ENCODE measurements around the gene PPP1R12C. TPM values are rescaled to one million over a fixed set of nuclear protein-coding genes. Genes with fewer than 3 reads are reported as not detected.

Gene PPP1R12C
- total RNA-seq, 1 donor from 2014 or later: 21.8 TPM

DNA sequence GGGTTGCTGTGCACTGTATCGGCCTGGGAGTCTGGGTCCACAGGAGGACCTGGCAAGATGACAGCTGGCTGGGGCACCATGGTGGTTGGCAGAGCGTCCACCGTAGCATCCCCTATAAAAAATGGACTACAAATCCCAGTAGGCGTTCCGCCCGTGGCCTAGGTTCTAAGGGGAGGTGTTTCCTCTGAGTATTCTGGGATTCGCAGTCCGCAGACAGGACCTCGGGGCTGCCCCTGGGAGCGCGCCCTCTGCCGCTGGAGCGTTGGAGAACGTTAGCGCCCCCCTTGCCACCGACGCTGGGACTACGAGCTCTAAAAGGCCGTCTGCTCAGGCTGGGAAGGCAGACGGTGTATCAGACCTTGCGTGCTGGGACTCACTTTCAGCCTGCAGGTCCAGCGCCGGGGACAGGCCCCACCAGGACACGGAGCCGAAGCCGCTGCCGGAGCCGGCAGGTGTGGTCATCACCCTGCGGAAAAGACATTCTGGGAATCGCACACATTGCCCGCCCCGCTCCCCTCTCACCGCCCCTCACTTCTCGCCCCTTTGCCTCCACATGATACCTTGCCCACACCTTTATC lies 48.6 kb upstream of the PPP1R12C start:
- peak; percentile 97 for DNase-seq (ENCODE audit: low spot score)
- H3K4me3 Mint-ChIP-seq: peak overlapping the region; percentile 96
- no peaks in the 10 kb centered on the region for H3F3A ChIP-seq (ENCODE audit: low read depth)
- peak overlapping the region; percentile 84 for H2AFZ ChIP-seq (replicated peaks)
- H3K9me3 Mint-ChIP-seq: no peaks in the 10 kb centered on the region
- H3K36me3 ChIP-seq: no peaks in the 10 kb centered on the region
- H3K27me3 Mint-ChIP-seq (ENCODE audit: insufficient read depth, low read depth): peaks cover 22% of the 10 kb centered on the region
- H3K36me3 Mint-ChIP-seq: no peaks in the 10 kb centered on the region
- no peaks in the 10 kb centered on the region for H3K79me2 ChIP-seq (ENCODE audit: low read depth)
- no peak overlapping the region for H3K27ac Mint-ChIP-seq
- H4K20me1 ChIP-seq (ENCODE audit: low read depth): no peaks in the 10 kb centered on the region
- H3K27me3 ChIP-seq: peaks cover 56% of the 10 kb centered on the region
- H3K27ac ChIP-seq: no peak overlapping the region
- peak overlapping the region; percentile 80 for H3K4me2 ChIP-seq
- H3K4me3 ChIP-seq: peak overlapping the region; percentile 63
- H3K4me1 ChIP-seq: peaks cover 4% of the 10 kb centered on the region
- TF ChIP-seq, protein P1, sequence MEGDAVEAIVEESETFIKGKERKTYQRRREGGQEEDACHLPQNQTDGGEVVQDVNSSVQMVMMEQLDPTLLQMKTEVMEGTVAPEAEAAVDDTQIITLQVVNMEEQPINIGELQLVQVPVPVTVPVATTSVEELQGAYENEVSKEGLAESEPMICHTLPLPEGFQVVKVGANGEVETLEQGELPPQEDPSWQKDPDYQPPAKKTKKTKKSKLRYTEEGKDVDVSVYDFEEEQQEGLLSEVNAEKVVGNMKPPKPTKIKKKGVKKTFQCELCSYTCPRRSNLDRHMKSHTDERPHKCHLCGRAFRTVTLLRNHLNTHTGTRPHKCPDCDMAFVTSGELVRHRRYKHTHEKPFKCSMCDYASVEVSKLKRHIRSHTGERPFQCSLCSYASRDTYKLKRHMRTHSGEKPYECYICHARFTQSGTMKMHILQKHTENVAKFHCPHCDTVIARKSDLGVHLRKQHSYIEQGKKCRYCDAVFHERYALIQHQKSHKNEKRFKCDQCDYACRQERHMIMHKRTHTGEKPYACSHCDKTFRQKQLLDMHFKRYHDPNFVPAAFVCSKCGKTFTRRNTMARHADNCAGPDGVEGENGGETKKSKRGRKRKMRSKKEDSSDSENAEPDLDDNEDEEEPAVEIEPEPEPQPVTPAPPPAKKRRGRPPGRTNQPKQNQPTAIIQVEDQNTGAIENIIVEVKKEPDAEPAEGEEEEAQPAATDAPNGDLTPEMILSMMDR (IDR thresholded peaks at IDR 0.05): peak; percentile 86
- no peak for TF ChIP-seq EZH2phosphoT487 (IDR thresholded peaks at IDR 0.05)
- H3K9me3 ChIP-seq (ENCODE audit: low read depth): no peaks in the 10 kb centered on the region
- H3K4me1 Mint-ChIP-seq: peaks cover 13% of the 10 kb centered on the region
- H3K9ac ChIP-seq: no peak overlapping the region

- Histone ChIP-seq H4K20me1 (ENCODE audit: low read depth) (no peaks in the 10 kb centered on the region), H3K27me3 (peaks cover 40% of the 10 kb centered on the region), H3F3A (ENCODE audit: low read depth) (peaks cover 12% of the 10 kb centered on the region), H3K27ac (no peak overlapping the region), H3K9ac (no peak overlapping the region), H3K4me1 (peaks cover 6% of the 10 kb centered on the region), H3K9me3 (ENCODE audit: low read depth) (no peaks in the 10 kb centered on the region), H2AFZ (replicated peaks) (no peak overlapping the region), H3K4me3 (no peak overlapping the region), H3K4me2 (no peak overlapping the region), H3K36me3 (no peaks in the 10 kb centered on the region), H3K79me2 (ENCODE audit: low read depth) (no peaks in the 10 kb centered on the region)
- Mint-ChIP-seq H3K36me3 (no peaks in the 10 kb centered on the region), H3K4me1 (peaks cover 21% of the 10 kb centered on the region), H3K4me3 (no peak overlapping the region), H3K27me3 (ENCODE audit: insufficient read depth, low read depth) (peaks cover 14% of the 10 kb centered on the region), H3K9me3 (no peaks in the 10 kb centered on the region), H3K27ac (no peak overlapping the region)
- DNase-seq (ENCODE audit: low spot score): no peak
- TF ChIP-seq, protein P1 (IDR thresholded peaks at IDR 0.05): no peak
- TF ChIP-seq EZH2 (IDR thresholded peaks at IDR 0.05) (no peak), EZH2phosphoT487 (IDR thresholded peaks at IDR 0.05) (no peak)
Observed at GRCh38 chr19:55161571-55162322, 44.3 kb upstream of the PPP1R12C start.

DNA sequence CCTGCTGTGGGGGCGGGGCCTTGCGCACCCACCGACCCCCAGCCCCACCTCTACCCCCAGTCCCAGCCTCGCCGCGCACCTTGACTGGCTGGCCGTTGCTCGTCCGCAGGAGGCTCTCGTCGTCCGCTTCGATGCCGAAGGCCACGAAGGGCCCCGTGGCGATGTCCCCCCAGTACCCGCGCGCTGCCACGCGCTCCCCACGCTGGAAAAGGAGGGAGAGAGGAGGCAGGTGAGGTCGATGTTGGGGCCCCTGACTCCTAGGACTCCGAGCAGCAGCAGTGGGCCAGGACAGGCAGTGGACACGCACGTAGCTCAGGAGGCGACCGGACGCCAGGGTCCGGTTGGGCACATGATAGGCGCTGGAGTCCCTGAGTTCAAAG lies 43.5 kb upstream of the PPP1R12C start:
- peaks cover 18% of the 10 kb centered on the region for H3F3A ChIP-seq (ENCODE audit: low read depth)
- Mint-ChIP-seq H3K4me1 (peaks cover 21% of the 10 kb centered on the region), H3K27me3 (ENCODE audit: insufficient read depth, low read depth) (peaks cover 10% of the 10 kb centered on the region), H3K9me3 (no peaks in the 10 kb centered on the region), H3K4me3 (no peak overlapping the region), H3K27ac (no peak overlapping the region), H3K36me3 (no peaks in the 10 kb centered on the region)
- TF ChIP-seq, protein P1 (IDR thresholded peaks at IDR 0.05): no peak
- peak; percentile 28 for TF ChIP-seq EZH2phosphoT487 (IDR thresholded peaks at IDR 0.05)
- TF ChIP-seq EZH2 (IDR thresholded peaks at IDR 0.05): peak; percentile 36
- no peaks in the 10 kb centered on the region for H3K79me2 ChIP-seq (ENCODE audit: low read depth)
- H2AFZ ChIP-seq (replicated peaks): no peak overlapping the region
- H4K20me1 ChIP-seq (ENCODE audit: low read depth): no peaks in the 10 kb centered on the region
- H3K27me3 ChIP-seq: peaks cover 40% of the 10 kb centered on the region
- no peaks in the 10 kb centered on the region for H3K9me3 ChIP-seq (ENCODE audit: low read depth)
- H3K27ac ChIP-seq: no peak overlapping the region
- DNase-seq (ENCODE audit: low spot score): no peak
- H3K4me3 ChIP-seq: no peak overlapping the region
- peak overlapping the region; percentile 25 for H3K4me2 ChIP-seq
- peaks cover 6% of the 10 kb centered on the region for H3K4me1 ChIP-seq
- no peaks in the 10 kb centered on the region for H3K36me3 ChIP-seq
- no peak overlapping the region for H3K9ac ChIP-seq

Data from neural progenitor cell (in vitro differentiated cells).